ENCODE results near the gene MFSD12.

GRCh38 chr19:3528080-3528479 is 29.3 kb downstream of the MFSD12 start:
- TF ChIP-seq RAD21 (IDR thresholded peaks at IDR 0.05) (no peak), CTCF (IDR thresholded peaks at IDR 0.05; ENCODE audit: low read depth, low read length, missing input control) (no peak), ATF3 (IDR thresholded peaks at IDR 0.05) (no peak), SP1 (IDR thresholded peaks at IDR 0.05) (no peak), GABPA (IDR thresholded peaks at IDR 0.05 in 1 of 2, conservative IDR thresholded peaks at IDR 0.05 in 1 of 2) (no peak), YY1 (IDR thresholded peaks at IDR 0.05) (no peak), HNF4G (IDR thresholded peaks at IDR 0.05) (no peak), TAF1 (conservative IDR thresholded peaks at IDR 0.05) (no peak), MAX (IDR thresholded peaks at IDR 0.05) (no peak), JUND (IDR thresholded peaks at IDR 0.05) (no peak), ZBTB33 (IDR thresholded peaks at IDR 0.05) (no peak), FOXA2 (IDR thresholded peaks at IDR 0.05) (no peak), EGR1 (IDR thresholded peaks at IDR 0.05; ENCODE audit: low read depth in 2 of 2) (no peak), REST (IDR thresholded peaks at IDR 0.05) (no peak)

Measured in liver (tissue), 3 donors.